ENCODE measurements around the gene HJV.

Gene HJV

DNA sequence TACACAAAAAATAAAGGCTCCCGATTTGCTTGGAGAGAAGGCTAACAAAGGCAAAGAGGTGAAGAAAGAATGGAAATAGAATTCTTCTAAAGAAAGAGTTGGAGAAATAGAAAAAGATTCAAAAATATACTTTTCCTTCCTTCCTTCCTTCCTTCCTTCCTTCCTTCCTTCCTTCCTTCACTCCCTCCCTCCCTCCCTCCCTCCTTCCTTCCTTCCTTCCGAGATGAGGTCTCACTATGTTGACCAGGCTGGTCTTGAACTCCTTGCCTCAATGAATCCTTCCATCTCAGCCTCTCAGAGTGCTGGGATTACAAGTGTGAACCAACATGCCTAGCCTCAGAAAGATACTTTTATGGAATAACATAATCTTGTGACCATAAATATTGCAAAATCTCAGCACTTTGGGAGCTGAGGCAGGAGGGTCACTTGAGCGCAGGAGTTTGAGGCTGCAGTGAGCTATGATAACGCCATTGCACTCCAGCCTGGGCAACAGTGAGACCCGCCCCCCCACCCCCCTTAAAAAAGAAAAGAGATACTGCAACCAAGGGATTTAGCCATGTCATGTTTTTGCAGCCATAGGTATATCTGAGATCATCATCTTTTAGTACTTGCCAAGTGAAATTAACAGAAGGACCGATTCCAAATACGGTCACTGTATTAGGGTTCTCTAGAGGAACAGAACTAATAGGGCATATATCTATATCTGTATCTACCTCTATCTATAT lies 1.0 kb upstream of the HJV start:
- DNase-seq (ENCODE audit: low read depth in 2 of 2, low spot score in 1 of 2): no peak

GRCh38 chr1:146021050-146021445 lies 487 bp downstream of the HJV start:
- no peak for DNase-seq (ENCODE audit: low read depth in 2 of 2, low spot score in 1 of 2)

GRCh38 chr1:146020058-146021049 lies 1.2 kb downstream of the HJV start:
- DNase-seq (ENCODE audit: low read depth in 2 of 2, low spot score in 1 of 2): no peak

GRCh38 chr1:146019231-146020057 lies 2.1 kb downstream of the HJV start:
- DNase-seq (ENCODE audit: low read depth in 2 of 2, low spot score in 1 of 2): no peak

- DNase-seq (ENCODE audit: low read depth in 2 of 2, low spot score in 1 of 2): no peak
Measured at GRCh38 chr1:146016891-146017290, 4.6 kb downstream of the HJV start.

DNA sequence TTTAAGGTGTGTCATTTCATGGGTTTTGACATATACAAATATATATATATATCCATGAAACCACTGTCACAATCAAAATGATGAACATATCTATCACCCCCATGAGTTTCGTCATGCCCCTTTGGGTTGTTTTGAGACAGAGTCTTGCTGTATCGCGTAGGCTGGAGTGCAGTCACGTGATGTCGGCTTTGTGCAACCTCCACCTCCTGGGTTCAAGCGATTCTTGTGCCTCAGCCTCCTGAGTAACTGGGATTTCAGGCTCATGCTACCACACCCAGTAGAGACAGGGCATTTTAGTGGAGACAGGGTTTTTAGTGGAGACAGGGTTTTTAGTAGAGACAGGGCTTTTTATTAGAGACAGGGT lies 8.0 kb downstream of the HJV start:
- no peak for DNase-seq (ENCODE audit: low read depth in 2 of 2, low spot score in 1 of 2)

DNA sequence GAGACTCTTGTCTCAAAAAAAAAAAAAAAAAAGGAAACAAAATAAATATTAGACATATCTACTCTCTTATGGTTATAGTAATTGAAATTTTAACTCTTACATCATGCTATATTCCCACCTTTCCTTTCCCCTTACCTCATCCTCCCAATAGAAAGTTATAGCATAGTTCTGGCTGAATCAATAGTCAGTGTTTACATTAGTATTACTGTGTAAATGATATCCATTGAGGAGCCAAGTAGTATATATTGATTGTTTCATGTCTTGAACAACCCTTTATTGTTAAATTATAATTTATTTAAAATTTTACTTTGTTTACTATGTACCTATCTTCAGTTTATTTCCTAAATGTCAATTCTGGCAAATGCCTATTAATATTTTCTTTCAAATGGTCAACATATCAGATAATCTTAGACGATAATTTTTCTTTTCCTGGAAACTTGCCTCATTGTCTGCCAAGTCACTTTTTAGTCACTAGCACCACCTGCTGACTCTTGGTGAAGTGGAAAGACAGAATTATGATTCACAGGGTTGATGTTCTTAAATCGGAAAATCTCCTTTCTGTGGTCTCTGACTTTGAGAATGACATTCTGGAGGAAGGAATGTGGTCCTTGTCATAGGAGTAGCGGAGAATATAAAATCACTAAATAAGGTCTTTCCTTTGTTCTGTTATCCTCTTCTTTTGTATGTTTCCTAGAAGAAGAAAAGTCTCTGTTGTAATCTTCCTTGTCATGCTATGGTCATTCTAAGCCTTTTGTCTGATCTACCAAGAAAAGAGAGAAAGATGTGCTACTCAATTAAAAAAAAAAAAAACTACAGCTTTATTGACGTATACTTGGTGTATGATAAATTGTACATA lies 8.6 kb downstream of the HJV start:
- DNase-seq (ENCODE audit: low read depth in 2 of 2, low spot score in 1 of 2): peak in 1 of 2 donors; percentile 20

GRCh38 chr1:146010126-146010738 lies 11.3 kb downstream of the HJV start:
- DNase-seq (ENCODE audit: low read depth in 2 of 2, low spot score in 1 of 2): no peak

DNA sequence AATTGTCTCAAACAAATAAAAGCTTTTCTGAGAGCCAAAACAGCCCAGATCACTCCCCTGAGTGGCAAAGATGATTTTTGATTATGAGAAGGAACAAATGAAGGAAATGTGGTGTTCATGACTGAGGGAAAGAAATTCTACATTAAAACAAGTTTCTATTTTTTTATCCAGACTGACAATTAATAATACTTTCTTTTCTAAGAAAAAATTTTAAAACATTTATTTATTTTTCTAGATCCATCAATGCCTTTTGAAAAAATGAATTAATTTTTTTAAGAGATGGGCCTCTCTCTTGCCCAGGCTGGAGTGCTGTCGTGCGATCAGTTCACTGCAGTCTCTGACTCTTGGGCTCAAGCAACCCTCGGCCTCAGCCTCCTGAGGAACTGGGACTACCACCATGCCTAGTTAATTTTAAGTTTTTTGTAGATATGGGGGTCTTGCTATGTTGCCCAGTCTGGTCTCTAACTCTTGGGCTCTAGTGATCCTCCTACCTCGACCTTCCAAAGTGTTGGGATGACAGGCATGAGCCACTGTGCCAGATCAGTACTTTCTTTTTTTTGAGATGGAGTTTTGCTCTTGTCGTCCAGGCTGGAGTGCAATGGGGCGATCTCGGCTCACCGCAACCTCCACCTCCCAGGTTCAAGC lies 13.9 kb downstream of the HJV start:
- DNase-seq (ENCODE audit: low read depth in 2 of 2, low spot score in 1 of 2): no peak

GRCh38 chr1:146001709-146002108 lies 19.8 kb downstream of the HJV start:
- DNase-seq (ENCODE audit: low read depth in 2 of 2, low spot score in 1 of 2): no peak

- no peak for DNase-seq (ENCODE audit: low read depth in 2 of 2, low spot score in 1 of 2)
Measured at GRCh38 chr1:145999321-146000024, 22.1 kb downstream of the HJV start.

- no peak for DNase-seq (ENCODE audit: low read depth in 2 of 2, low spot score in 1 of 2)
Measured at GRCh38 chr1:145997718-145998023, 23.9 kb downstream of the HJV start.

- DNase-seq (ENCODE audit: low read depth in 2 of 2, low spot score in 1 of 2): peak in 1 of 2 donors; percentile 35
Measured at GRCh38 chr1:145997016-145997717, 24.4 kb downstream of the HJV start.

GRCh38 chr1:145996433-145997015 lies 25.0 kb downstream of the HJV start, which contains the start of gene TXNIP:
Gene TXNIP (minus strand): TSS chr1:145996579. CDS start chr1:145996266, 313 bp downstream.
- DNase-seq (ENCODE audit: low read depth in 2 of 2, low spot score in 1 of 2): peak; percentile 86 to 87

- DNase-seq (ENCODE audit: low read depth in 2 of 2, low spot score in 1 of 2): no peak
Measured at GRCh38 chr1:145995964-145996432, 25.5 kb downstream of the HJV start.

DNA sequence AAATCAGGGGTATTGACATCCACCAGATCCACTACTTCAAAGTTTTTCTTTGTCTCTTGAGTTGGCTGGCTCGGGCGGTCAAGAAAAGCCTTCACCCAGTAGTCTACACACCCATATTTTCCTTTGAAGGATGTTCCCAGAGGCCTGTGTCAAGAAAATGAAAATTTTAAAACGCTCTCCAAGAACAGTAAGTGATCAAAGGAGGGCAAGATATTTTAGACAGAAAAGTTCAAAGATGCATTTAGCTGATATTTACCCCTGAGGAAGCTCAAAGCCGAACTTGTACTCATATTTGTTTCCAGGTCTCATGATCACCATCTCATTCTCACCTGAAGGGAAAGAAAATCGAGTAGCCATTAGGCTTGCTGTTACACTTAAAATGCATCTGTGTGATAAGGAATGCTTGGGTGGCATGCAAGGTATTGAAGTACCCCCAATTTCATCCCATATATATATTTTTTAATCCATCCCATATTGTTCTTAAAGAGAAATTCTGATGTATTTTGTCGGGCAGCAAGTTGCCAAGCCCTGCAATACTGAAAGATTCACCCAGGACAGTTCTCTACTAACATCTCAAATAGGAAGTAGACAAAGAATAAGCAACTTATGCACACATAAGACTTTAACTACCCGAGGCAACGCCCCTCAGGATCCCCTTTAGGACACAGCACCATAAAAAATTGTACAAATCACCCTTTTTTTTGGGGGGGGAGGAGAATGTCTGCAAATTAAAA lies 26.2 kb downstream of the HJV start:
- no peak for DNase-seq (ENCODE audit: low read depth in 2 of 2, low spot score in 1 of 2)
